ENCODE results near the gene TRIM2.

TRIM2 gene

DNA sequence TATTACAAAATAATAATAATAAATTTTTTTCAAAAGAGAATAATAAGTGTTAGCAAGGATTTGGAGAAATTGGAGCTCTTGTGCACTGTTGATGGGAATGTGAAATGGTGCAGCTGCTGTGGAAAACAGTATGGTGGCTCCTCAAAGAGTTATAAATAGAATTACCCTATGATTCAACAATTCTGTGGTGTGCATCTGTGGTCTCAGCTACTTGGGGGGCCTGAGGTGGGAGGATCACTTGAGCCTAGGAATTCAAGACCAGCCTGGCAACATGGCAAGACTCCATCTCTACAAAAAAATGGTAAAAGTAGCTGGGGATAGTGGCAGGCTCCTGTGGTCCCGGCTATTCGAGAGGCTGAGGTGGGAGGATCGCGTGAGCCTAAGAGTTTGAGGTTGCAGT, 159.8 kb downstream of the TRIM2 start:
- H3K4me2 ChIP-seq (ENCODE audit: low read length) = no peak overlapping the region
- no peak overlapping the region for H3K27ac ChIP-seq (ENCODE audit: low read depth, low read length)
- peaks cover 3% of the 10 kb centered on the region for H3K79me2 ChIP-seq (ENCODE audit: control insufficient read depth, low read length)
- H3K4me1 ChIP-seq (ENCODE audit: control insufficient read depth, low read length) = peaks cover 3% of the 10 kb centered on the region; the same call in 1 of the 2 replicates
- no peak for TF ChIP-seq EZH2phosphoT487 (IDR thresholded peaks at IDR 0.05; ENCODE audit: borderline replicate concordance, low read length)
- TF ChIP-seq, protein P1, sequence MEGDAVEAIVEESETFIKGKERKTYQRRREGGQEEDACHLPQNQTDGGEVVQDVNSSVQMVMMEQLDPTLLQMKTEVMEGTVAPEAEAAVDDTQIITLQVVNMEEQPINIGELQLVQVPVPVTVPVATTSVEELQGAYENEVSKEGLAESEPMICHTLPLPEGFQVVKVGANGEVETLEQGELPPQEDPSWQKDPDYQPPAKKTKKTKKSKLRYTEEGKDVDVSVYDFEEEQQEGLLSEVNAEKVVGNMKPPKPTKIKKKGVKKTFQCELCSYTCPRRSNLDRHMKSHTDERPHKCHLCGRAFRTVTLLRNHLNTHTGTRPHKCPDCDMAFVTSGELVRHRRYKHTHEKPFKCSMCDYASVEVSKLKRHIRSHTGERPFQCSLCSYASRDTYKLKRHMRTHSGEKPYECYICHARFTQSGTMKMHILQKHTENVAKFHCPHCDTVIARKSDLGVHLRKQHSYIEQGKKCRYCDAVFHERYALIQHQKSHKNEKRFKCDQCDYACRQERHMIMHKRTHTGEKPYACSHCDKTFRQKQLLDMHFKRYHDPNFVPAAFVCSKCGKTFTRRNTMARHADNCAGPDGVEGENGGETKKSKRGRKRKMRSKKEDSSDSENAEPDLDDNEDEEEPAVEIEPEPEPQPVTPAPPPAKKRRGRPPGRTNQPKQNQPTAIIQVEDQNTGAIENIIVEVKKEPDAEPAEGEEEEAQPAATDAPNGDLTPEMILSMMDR (IDR thresholded peaks at IDR 0.05; ENCODE audit: low read depth, low read length, poor library complexity, severe bottlenecking) = no peak
- H3K36me3 ChIP-seq (ENCODE audit: control insufficient read depth, low read length) = peaks cover 96% of the 10 kb centered on the region
- H3F3A ChIP-seq (ENCODE audit: control insufficient read depth, insufficient read depth) = no peaks in the 10 kb centered on the region; the same call in 1 of the 2 replicates
- H3K27me3 ChIP-seq (ENCODE audit: control insufficient read depth, low read length) = no peaks in the 10 kb centered on the region
- H4K20me1 ChIP-seq (ENCODE audit: control insufficient read depth, insufficient read depth, low read depth, low read length) = no peaks in the 10 kb centered on the region
- H3K4me3 ChIP-seq (ENCODE audit: low read length) = no peak overlapping the region
- H3K9me2 ChIP-seq (replicated peaks; ENCODE audit: control insufficient read depth, low read length) = no peaks in the 10 kb centered on the region
- no peaks in the 10 kb centered on the region for H3K9me3 ChIP-seq (ENCODE audit: control insufficient read depth, insufficient read depth, low read length)

DNA sequence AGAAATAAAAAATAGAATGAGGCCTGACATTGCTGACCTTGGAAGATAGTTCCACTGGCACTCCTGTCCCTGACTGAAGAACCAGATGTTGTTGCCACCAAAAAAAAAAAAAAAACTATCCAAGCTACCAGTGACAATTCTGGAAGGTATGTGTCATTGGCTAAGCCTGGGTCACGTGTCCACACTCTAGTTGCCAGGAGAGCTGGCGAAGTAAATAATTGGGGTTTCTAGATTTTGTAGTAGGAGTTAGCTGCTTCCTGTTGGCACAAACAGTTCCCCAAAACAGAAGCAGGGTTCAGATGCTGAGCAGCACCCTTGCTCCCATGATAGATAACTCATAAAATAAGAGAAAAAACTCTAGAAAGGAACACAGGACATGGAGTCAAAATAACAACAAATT, 160.8 kb downstream of the TRIM2 start:
- H3K4me2 ChIP-seq (ENCODE audit: low read length) = no peak overlapping the region
- peaks cover 2% of the 10 kb centered on the region; the same call in 1 of the 2 replicates for H3K79me2 ChIP-seq (ENCODE audit: control insufficient read depth, low read length)
- TF ChIP-seq EZH2phosphoT487 (IDR thresholded peaks at IDR 0.05; ENCODE audit: borderline replicate concordance, low read length) = no peak
- TF ChIP-seq, protein P1 (IDR thresholded peaks at IDR 0.05; ENCODE audit: low read depth, low read length, poor library complexity, severe bottlenecking) = no peak
- H3K4me1 ChIP-seq (ENCODE audit: control insufficient read depth, low read length) = peaks cover 3% of the 10 kb centered on the region; the same call in 1 of the 2 replicates
- H3K4me3 ChIP-seq (ENCODE audit: low read length) = no peak overlapping the region
- H3K9me3 ChIP-seq (ENCODE audit: control insufficient read depth, insufficient read depth, low read length) = no peaks in the 10 kb centered on the region
- H3F3A ChIP-seq (ENCODE audit: control insufficient read depth, insufficient read depth) = no peaks in the 10 kb centered on the region; the same call in 1 of the 2 replicates
- no peaks in the 10 kb centered on the region for H4K20me1 ChIP-seq (ENCODE audit: control insufficient read depth, insufficient read depth, low read depth, low read length)
- no peak overlapping the region for H3K27ac ChIP-seq (ENCODE audit: low read depth, low read length)
- no peaks in the 10 kb centered on the region for H3K9me2 ChIP-seq (replicated peaks; ENCODE audit: control insufficient read depth, low read length)
- no peaks in the 10 kb centered on the region for H3K27me3 ChIP-seq (ENCODE audit: control insufficient read depth, low read length)
- peaks cover 95% of the 10 kb centered on the region for H3K36me3 ChIP-seq (ENCODE audit: control insufficient read depth, low read length)

DNA sequence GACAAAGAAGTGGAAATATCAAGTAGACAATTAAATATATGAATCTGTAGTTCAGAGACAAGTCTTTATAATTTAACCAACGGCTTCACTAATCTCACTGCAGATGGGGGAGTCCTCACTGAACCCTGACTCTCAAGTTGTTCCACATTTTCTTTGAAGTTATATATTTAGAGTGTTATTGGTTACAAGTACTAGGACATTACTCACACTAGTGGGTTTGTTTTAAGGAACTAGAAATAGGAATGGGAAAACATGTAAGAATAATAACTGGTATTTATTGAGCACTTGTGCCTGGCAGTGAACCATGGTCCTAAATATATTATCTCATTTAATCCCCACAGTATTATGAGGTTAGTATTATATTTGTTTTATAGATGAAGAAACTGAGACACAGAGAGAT, 162.2 kb downstream of the TRIM2 start:
- H3K9me2 ChIP-seq (replicated peaks; ENCODE audit: control insufficient read depth, low read length) = no peaks in the 10 kb centered on the region
- H3K4me3 ChIP-seq (ENCODE audit: low read length) = no peak overlapping the region
- H3K4me1 ChIP-seq (ENCODE audit: control insufficient read depth, low read length) = peaks cover 3% of the 10 kb centered on the region; the same call in 1 of the 2 replicates
- H3K79me2 ChIP-seq (ENCODE audit: control insufficient read depth, low read length) = no peaks in the 10 kb centered on the region
- H3K27ac ChIP-seq (ENCODE audit: low read depth, low read length) = no peak overlapping the region
- TF ChIP-seq, protein P1 (IDR thresholded peaks at IDR 0.05; ENCODE audit: low read depth, low read length, poor library complexity, severe bottlenecking) = no peak
- no peak for TF ChIP-seq EZH2phosphoT487 (IDR thresholded peaks at IDR 0.05; ENCODE audit: borderline replicate concordance, low read length)
- H3K27me3 ChIP-seq (ENCODE audit: control insufficient read depth, low read length) = no peaks in the 10 kb centered on the region
- no peak overlapping the region for H3K4me2 ChIP-seq (ENCODE audit: low read length)
- H3F3A ChIP-seq (ENCODE audit: control insufficient read depth, insufficient read depth) = no peaks in the 10 kb centered on the region; the same call in 1 of the 2 replicates
- peaks cover 9% of the 10 kb centered on the region; the same call in 1 of the 2 replicates for H3K9me3 ChIP-seq (ENCODE audit: control insufficient read depth, insufficient read depth, low read length)
- H4K20me1 ChIP-seq (ENCODE audit: control insufficient read depth, insufficient read depth, low read depth, low read length) = no peaks in the 10 kb centered on the region
- peaks cover 97% of the 10 kb centered on the region for H3K36me3 ChIP-seq (ENCODE audit: control insufficient read depth, low read length)

All from DOHH2 (cell line).